WTC11 (cell line): Measurements from ENCODE around the gene ARMC6. TPM values are rescaled to one million over a fixed set of nuclear protein-coding genes. Genes with fewer than 3 reads are reported as not detected.

Experiments used
- total RNA-seq: library from RNA; stranded (reverse); gene quantifications from 3 replicates; pipeline ENCODE4 v1.2.3, GENCODE V29; 2021

ARMC6 gene
- total RNA-seq, 1 experiment from 2014 or later, result 58.8 TPM

Other genes starting within 250 kb of the ARMC6 start
- gene COMP, start 242.3 kb upstream of the ARMC6 start, total RNA-seq, result 0.13 to 0.18 TPM (median 0.16 TPM) in 3 replicates
- gene UPF1, start 201.6 kb upstream of the ARMC6 start, total RNA-seq, result 77.3 to 82.5 TPM (median 81.9 TPM) in 3 replicates
- gene CERS1, start 137.4 kb upstream of the ARMC6 start, total RNA-seq, result 14.7 to 24.5 TPM (median 22.6 TPM) in 3 replicates
- 224 to 240 TPM (median 228 TPM) in 3 replicates for gene COPE, start 114.2 kb upstream of the ARMC6 start, total RNA-seq
- 30.1 to 47.9 TPM (median 36.4 TPM) in 3 replicates for gene DDX49, start 113.9 kb upstream of the ARMC6 start, total RNA-seq
- 28.2 to 32.4 TPM (median 32.2 TPM) in 3 replicates for gene HOMER3, start 92.4 kb upstream of the ARMC6 start, total RNA-seq
- gene SUGP2, start 86 bp upstream of the ARMC6 start, total RNA-seq, result 156 to 160 TPM (median 156 TPM) in 3 replicates
- 8.1 to 9.2 TPM (median 8.7 TPM) in 3 replicates for gene SLC25A42, start 30.4 kb downstream of the ARMC6 start, total RNA-seq
- 46.0 to 53.4 TPM (median 51.8 TPM) in 3 replicates for gene TMEM161A, start 104.9 kb downstream of the ARMC6 start, total RNA-seq
- gene MEF2B, start 136.7 kb downstream of the ARMC6 start, total RNA-seq, result 1.3 to 1.7 TPM (median 1.7 TPM) in 3 replicates
- 18.4 to 24.2 TPM (median 20.9 TPM) in 3 replicates for gene BORCS8, start 158.5 kb downstream of the ARMC6 start, total RNA-seq
- 78.1 to 87.1 TPM (median 78.7 TPM) in 3 replicates for gene RFXANK, start 158.7 kb downstream of the ARMC6 start, total RNA-seq
- 22.7 to 24.9 TPM (median 23.4 TPM) in 3 replicates for gene NR2C2AP, start 169.8 kb downstream of the ARMC6 start, total RNA-seq
- 1.9 to 3.0 TPM (median 2.5 TPM) in 3 replicates for gene NCAN, start 178.4 kb downstream of the ARMC6 start, total RNA-seq
- gene TM6SF2, start 239.7 kb downstream of the ARMC6 start, total RNA-seq, result 4.5 to 7.6 TPM (median 6.0 TPM) in 3 replicates